ENCODE results near the gene ATP8A1.

DNA sequence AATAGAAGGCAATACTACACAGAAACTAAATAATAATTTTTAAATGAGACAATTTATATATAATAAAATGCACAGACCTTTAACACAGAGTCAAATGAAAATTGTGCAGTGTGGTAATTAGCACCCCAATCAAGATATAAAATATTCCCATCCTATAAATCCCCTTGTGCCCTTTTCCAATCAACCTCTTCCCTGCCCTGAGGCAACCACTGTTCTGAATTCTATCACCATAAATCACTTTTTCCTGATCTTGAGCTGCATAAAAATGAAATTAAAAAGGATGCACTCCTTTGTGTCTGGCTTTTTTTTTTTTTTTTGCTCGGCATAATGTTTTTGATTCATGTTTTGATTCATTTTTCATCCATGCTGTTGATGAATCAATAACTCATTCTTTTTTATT, 107.0 kb downstream of the ATP8A1 start:
- TF ChIP-seq, protein P1, sequence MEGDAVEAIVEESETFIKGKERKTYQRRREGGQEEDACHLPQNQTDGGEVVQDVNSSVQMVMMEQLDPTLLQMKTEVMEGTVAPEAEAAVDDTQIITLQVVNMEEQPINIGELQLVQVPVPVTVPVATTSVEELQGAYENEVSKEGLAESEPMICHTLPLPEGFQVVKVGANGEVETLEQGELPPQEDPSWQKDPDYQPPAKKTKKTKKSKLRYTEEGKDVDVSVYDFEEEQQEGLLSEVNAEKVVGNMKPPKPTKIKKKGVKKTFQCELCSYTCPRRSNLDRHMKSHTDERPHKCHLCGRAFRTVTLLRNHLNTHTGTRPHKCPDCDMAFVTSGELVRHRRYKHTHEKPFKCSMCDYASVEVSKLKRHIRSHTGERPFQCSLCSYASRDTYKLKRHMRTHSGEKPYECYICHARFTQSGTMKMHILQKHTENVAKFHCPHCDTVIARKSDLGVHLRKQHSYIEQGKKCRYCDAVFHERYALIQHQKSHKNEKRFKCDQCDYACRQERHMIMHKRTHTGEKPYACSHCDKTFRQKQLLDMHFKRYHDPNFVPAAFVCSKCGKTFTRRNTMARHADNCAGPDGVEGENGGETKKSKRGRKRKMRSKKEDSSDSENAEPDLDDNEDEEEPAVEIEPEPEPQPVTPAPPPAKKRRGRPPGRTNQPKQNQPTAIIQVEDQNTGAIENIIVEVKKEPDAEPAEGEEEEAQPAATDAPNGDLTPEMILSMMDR (IDR thresholded peaks at IDR 0.05), result no peak
- no peak for TF ChIP-seq POLR2A (IDR thresholded peaks at IDR 0.05)

All from adrenal gland (tissue), 5 donors.